GM21390 (cell line): ENCODE results near the gene TCFL5.

Experiments used
- ATAC-seq: cut with Tn5 transposase; IDR thresholded peaks from one replicate; pipeline ENCODE4 v1.9.1; 2021; ENCODE audit not compliant: unreplicated experiment

Gene TCFL5

GRCh38 chr20:62814060-62814708 lies 47.4 kb downstream of the TCFL5 start:
- no peak for ATAC-seq

GRCh38 chr20:62813588-62813987 lies 48.0 kb downstream of the TCFL5 start:
- no peak for ATAC-seq

- ATAC-seq: no peak
Observed at GRCh38 chr20:62812907-62813200, 48.8 kb downstream of the TCFL5 start.

GRCh38 chr20:62812181-62812906 lies 49.3 kb downstream of the TCFL5 start:
- no peak for ATAC-seq

GRCh38 chr20:62811720-62812119 lies 49.9 kb downstream of the TCFL5 start:
- no peak for ATAC-seq

GRCh38 chr20:62811320-62811719 lies 50.3 kb downstream of the TCFL5 start:
- ATAC-seq: no peak

- ATAC-seq: no peak
Observed at GRCh38 chr20:62809530-62810428, 51.8 kb downstream of the TCFL5 start.

GRCh38 chr20:62808211-62808865 lies 53.3 kb downstream of the TCFL5 start:
- no peak for ATAC-seq

GRCh38 chr20:62807444-62808210 lies 54.0 kb downstream of the TCFL5 start:
- no peak for ATAC-seq

GRCh38 chr20:62806383-62807050 lies 55.1 kb downstream of the TCFL5 start:
- no peak for ATAC-seq

- ATAC-seq: no peak
Observed at GRCh38 chr20:62805711-62806382, 55.8 kb downstream of the TCFL5 start.

- ATAC-seq: no peak
Observed at GRCh38 chr20:62805155-62805710, 56.4 kb downstream of the TCFL5 start.

- ATAC-seq: no peak
Observed at GRCh38 chr20:62804627-62805154, 56.9 kb downstream of the TCFL5 start, which contains the start of gene OGFR. Gene OGFR (plus strand): TSS chr20:62804835. CDS start chr20:62804860, 25 bp downstream.

GRCh38 chr20:62804021-62804626 lies 57.5 kb downstream of the TCFL5 start:
- no peak for ATAC-seq

- ATAC-seq: no peak
Observed at GRCh38 chr20:62802026-62802712, 59.5 kb downstream of the TCFL5 start.

- no peak for ATAC-seq
Observed at GRCh38 chr20:62801284-62802010, 60.2 kb downstream of the TCFL5 start.
